Measurements from ENCODE around the gene LCN12. TPM values are rescaled to one million over a fixed set of nuclear protein-coding genes. Genes with fewer than 3 reads are reported as not detected.

LCN12 gene
- polyA plus RNA-seq, 1 of the 3 experiments (the other 2 are of a cell fraction) = 0.87 TPM

GRCh38 chr9:136997371-136997770, 45.3 kb downstream of the LCN12 start:
- no peak overlapping the region for H3K4me3 ChIP-seq (ENCODE audit: low read depth in 2 of 2, low read length in 1 of 2)
- H3K4me2 ChIP-seq = no peak overlapping the region
- H3K27me3 ChIP-seq (ENCODE audit: insufficient read depth) = no peaks in the 10 kb centered on the region
- no peak overlapping the region for H3K27ac ChIP-seq (ENCODE audit: low read depth in 2 of 2, low read length in 1 of 2)
- H3K9me2 ChIP-seq = no peaks in the 10 kb centered on the region
- no peak overlapping the region for H2AFZ ChIP-seq (ENCODE audit: low read depth)
- H3K9ac ChIP-seq = no peak overlapping the region
- 0 out of 2 replicates have a peak, but pooled peaks cover 3% of the 10 kb centered on the region for H4K20me1 ChIP-seq (ENCODE audit: insufficient read depth)
- peaks cover 0 to 7% of the 10 kb centered on the region in 2 experiments for H3K36me3 ChIP-seq (replicated peaks in 1 of 2; ENCODE audit: control insufficient read depth in 1 of 2, insufficient read depth in 2 of 2, low read length in 1 of 2)
- H3K4me1 ChIP-seq (ENCODE audit: control insufficient read depth in 1 of 2, insufficient read depth in 2 of 2, low read depth in 1 of 2, low read length in 1 of 2) = peaks cover 9 to 24% of the 10 kb centered on the region in 2 experiments; a peak in 3 of 4 replicates
- TF ChIP-seq RCOR1 (IDR thresholded peaks at IDR 0.05; ENCODE audit: low read length) = no peak
- TF ChIP-seq SIN3A (IDR thresholded peaks at IDR 0.05; ENCODE audit: borderline replicate concordance, low read depth, low read length) = no peak
- TF ChIP-seq TCF12 (IDR thresholded peaks at IDR 0.05) = no peak
- TF ChIP-seq FOSL2 (IDR thresholded peaks at IDR 0.05; ENCODE audit: borderline replicate concordance, low read depth) = no peak
- TF ChIP-seq JUND (IDR thresholded peaks at IDR 0.05) = no peak
- no peak for TF ChIP-seq POLR2AphosphoS5 (IDR thresholded peaks at IDR 0.05; ENCODE audit: low read depth, low read length)
- no peak for TF ChIP-seq IRF3 (IDR thresholded peaks at IDR 0.05; ENCODE audit: low read depth, low read length)
- no peak for TF ChIP-seq PBX3 (IDR thresholded peaks at IDR 0.05)
- no peak for TF ChIP-seq EZH2phosphoT487 (IDR thresholded peaks at IDR 0.05; ENCODE audit: borderline replicate concordance, low read depth)
- TF ChIP-seq RAD21 (IDR thresholded peaks at IDR 0.05; ENCODE audit: low read length) = no peak
- TF ChIP-seq TAF1 (IDR thresholded peaks at IDR 0.05; ENCODE audit: borderline replicate concordance, low read depth, low read length) = no peak
- no peak for TF ChIP-seq TEAD4 (IDR thresholded peaks at IDR 0.05; ENCODE audit: borderline replicate concordance, insufficient read depth)
- TF ChIP-seq FOXM1 (IDR thresholded peaks at IDR 0.05; ENCODE audit: low read depth) = no peak
- no peak for TF ChIP-seq MAX (IDR thresholded peaks at IDR 0.05; ENCODE audit: low read depth)
- TF ChIP-seq MEF2A (IDR thresholded peaks at IDR 0.05; ENCODE audit: borderline replicate concordance, low read depth) = no peak
- 98% methylated on average over 5 of the region's 10 CpGs for WGBS (ENCODE audit: low lambda C conversion rate)
- POLR2A ChIA-PET = interaction anchor here (1.4 kb wide), 1 partner anchor 53 kb away, joined by 3 read pairs; the partner anchor contains the start of gene FBXW5
- H3K79me2 ChIP-seq (ENCODE audit: insufficient read depth) = peaks cover 18% of the 10 kb centered on the region; the same call in 1 of the 2 replicates
- no peak for DNase-seq
- H3F3A ChIP-seq (replicated peaks; ENCODE audit: insufficient read depth) = no peaks in the 10 kb centered on the region
- H3K9me3 ChIP-seq = no peaks in the 10 kb centered on the region
- CTCF ChIA-PET = interaction anchor here (1.4 to 6.8 kb wide), 4 partner anchors 31 to 210 kb away, joined by 3 to 68 read pairs (median 8); partner anchors contain the start of genes ABCA2 and FUT7

- TF ChIP-seq RFX5 (IDR thresholded peaks at IDR 0.05; ENCODE audit: low read length) = no peak
- TF ChIP-seq FOXJ3 (CRISPR knock-in tag; IDR thresholded peaks at IDR 0.05) = no peak
- TF ChIP-seq MXI1 (IDR thresholded peaks at IDR 0.05; ENCODE audit: low read depth, low read length) = no peak
- no peak for TF ChIP-seq NFIC (IDR thresholded peaks at IDR 0.05; ENCODE audit: borderline replicate concordance)
- no peak for TF ChIP-seq SMC3 (IDR thresholded peaks at IDR 0.05; ENCODE audit: low read depth, low read length)
- no peak for TF ChIP-seq RCOR1 (IDR thresholded peaks at IDR 0.05; ENCODE audit: low read length)
- no peak for TF ChIP-seq MEF2A (IDR thresholded peaks at IDR 0.05; ENCODE audit: borderline replicate concordance, low read depth)
- TF ChIP-seq RAD21 (IDR thresholded peaks at IDR 0.05; ENCODE audit: low read length) = no peak
- no peak for TF ChIP-seq PBX3 (IDR thresholded peaks at IDR 0.05)
- TF ChIP-seq FOSL2 (IDR thresholded peaks at IDR 0.05; ENCODE audit: borderline replicate concordance, low read depth) = no peak
- no peak for TF ChIP-seq JUND (IDR thresholded peaks at IDR 0.05)
- no peak for TF ChIP-seq POLR2AphosphoS5 (IDR thresholded peaks at IDR 0.05; ENCODE audit: low read depth, low read length)
- no peak for TF ChIP-seq GATA2 (CRISPR knock-in tag; IDR thresholded peaks at IDR 0.05)
- no peak for TF ChIP-seq EP300 (IDR thresholded peaks at IDR 0.05; ENCODE audit: borderline replicate concordance in 1 of 2, low read depth in 1 of 2, low read length in 1 of 2)
- TF ChIP-seq CHD2 (IDR thresholded peaks at IDR 0.05; ENCODE audit: low read length, partially characterized antibody) = no peak
- TF ChIP-seq SIN3A (IDR thresholded peaks at IDR 0.05; ENCODE audit: borderline replicate concordance, low read depth, low read length) = no peak
- TF ChIP-seq YY1 (IDR thresholded peaks at IDR 0.05; ENCODE audit: low read depth) = no peak
- no peak for TF ChIP-seq EZH2phosphoT487 (IDR thresholded peaks at IDR 0.05; ENCODE audit: borderline replicate concordance, low read depth)
- no peak for TF ChIP-seq ELF1 (IDR thresholded peaks at IDR 0.05)
- Histone ChIP-seq H3K27ac (ENCODE audit: low read depth in 2 of 2, low read length in 1 of 2) (no peak overlapping the region), H3F3A (replicated peaks; ENCODE audit: insufficient read depth) (no peaks in the 10 kb centered on the region), H3K4me3 (ENCODE audit: low read depth in 2 of 2, low read length in 1 of 2) (no peak overlapping the region), H3K4me1 (ENCODE audit: control insufficient read depth in 1 of 2, insufficient read depth in 2 of 2, low read depth in 1 of 2, low read length in 1 of 2) (peaks cover 9 to 21% of the 10 kb centered on the region in 2 experiments; a peak in 3 of 4 replicates), H3K9me3 (no peaks in the 10 kb centered on the region), H3K9ac (no peak overlapping the region), H3K4me2 (no peak overlapping the region), H4K20me1 (ENCODE audit: insufficient read depth) (0 out of 2 replicates have a peak, but pooled peaks cover 3% of the 10 kb centered on the region), H3K79me2 (ENCODE audit: insufficient read depth) (peaks cover 13% of the 10 kb centered on the region; the same call in 1 of the 2 replicates), H2AFZ (ENCODE audit: low read depth) (no peak overlapping the region), H3K9me2 (no peaks in the 10 kb centered on the region), H3K36me3 (replicated peaks in 1 of 2; ENCODE audit: control insufficient read depth in 1 of 2, insufficient read depth in 2 of 2, low read length in 1 of 2) (peaks cover 0 to 7% of the 10 kb centered on the region in 2 experiments), H3K27me3 (ENCODE audit: insufficient read depth) (no peaks in the 10 kb centered on the region)
- WGBS (ENCODE audit: low lambda C conversion rate) = 91% methylated on average over 18 of the region's 18 CpGs
- DNase-seq = no peak
- POLR2A ChIA-PET = no interaction called here
- CTCF ChIA-PET = interaction anchor here (1.4 to 1.7 kb wide), 2 partner anchors 185 to 210 kb away, joined by 3 to 5 read pairs; no protein-coding TSS in a partner anchor
These were observed 45.8 kb downstream of the LCN12 start for GRCh38 chr9:136997830-136998234.

Data from SK-N-SH (cell line).